ENCODE data around the gene AP3B2.
"Not testable (repeated sequence)": the region's sequence is repeated elsewhere in the genome, so short reads cannot be mapped to it uniquely, and the experiment has no call there.

AP3B2 gene

DNA sequence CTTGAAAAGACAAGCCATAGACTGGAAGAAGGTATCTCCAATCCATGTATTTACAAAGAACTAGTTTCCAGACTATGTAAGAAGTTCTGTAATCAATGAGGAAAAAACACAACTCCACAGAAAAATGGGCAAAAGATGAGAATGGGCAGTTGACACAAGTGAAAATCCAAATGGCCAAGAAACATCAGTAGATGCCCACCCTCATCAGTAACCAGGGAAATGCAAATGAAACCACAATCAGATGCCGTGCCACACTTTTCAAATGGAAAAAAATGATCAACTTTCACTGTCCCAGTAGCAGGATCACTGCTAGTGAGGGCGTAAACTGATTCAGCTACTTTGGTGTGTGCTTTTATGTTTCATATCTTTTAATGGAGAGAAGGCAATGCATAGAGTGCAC lies 58.0 kb downstream of the AP3B2 start:
- DNase-seq (ENCODE audit: insufficient read length, low spot score) (no peak), FAIRE-seq (no peak)

DNA sequence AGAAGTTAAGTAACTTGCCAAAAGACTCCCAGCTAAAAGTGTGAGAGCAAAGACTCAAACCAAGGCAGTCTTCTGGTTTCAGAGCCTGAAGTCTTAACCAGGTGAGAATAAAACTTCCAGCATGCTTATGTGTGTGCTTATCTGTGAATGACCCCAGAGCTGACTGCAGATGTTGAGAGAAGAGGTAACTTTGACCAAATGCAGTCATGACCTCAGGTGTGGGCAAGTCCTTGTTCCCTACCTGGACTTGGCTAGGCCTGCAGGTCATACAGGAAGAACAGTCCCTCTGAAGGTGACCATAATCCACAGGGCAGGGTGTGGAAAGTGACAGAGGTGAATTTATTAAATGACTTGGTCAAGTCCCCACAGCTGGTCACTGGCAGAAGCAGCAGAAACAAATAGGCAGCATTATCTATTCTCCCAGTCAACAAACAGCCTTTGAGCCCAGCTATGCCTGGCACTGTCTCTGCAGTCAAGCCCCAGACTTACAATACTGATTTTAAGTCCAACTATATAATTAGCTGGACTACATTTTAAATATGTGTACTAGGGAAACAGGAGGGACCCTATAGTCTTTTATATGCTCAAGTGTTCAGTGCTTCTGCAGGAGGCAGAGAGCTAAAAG lies 59.5 kb downstream of the AP3B2 start:
- no peak for FAIRE-seq
- DNase-seq (ENCODE audit: insufficient read length, low spot score) = no peak

GRCh38 chr15:82649226-82649999 lies 60.3 kb downstream of the AP3B2 start:
- no peak for DNase-seq (ENCODE audit: insufficient read length, low spot score)
- no peak for FAIRE-seq

- DNase-seq (ENCODE audit: insufficient read length, low spot score) (no peak), FAIRE-seq (no peak)
These were observed 61.2 kb downstream of the AP3B2 start for GRCh38 chr15:82648257-82649103.

DNA sequence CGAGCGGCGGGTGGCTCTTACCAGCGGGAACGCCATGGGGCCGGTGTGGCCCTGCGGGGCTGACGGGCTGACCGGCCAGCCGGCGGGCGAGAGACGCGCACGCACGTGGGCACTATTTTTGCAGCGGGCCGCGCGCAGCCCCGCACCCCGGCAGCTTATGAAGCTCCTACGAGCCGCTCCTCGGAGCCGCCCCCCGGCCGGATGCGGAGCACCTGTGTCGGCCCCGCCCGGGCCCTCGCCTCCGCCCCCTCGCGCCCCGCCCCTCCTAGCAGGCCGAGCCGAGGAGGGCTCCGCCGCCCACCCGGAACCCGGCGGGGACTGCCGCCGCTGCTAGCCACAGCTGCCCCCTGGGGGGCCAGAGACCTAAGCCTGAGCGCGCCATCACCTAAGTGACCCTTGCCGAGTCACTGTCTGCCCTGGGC lies 61.8 kb downstream of the AP3B2 start:
- FAIRE-seq (no peak), DNase-seq (ENCODE audit: insufficient read length, low spot score) (no peak)

GRCh38 chr15:82647045-82647834 lies 62.4 kb downstream of the AP3B2 start, which contains the start of gene CPEB1:
Gene CPEB1, minus strand, starts transcription at chr15:82647363. Its CDS starts 18,904 bp downstream, at chr15:82628459.
- FAIRE-seq = no peak
- no peak for DNase-seq (ENCODE audit: insufficient read length, low spot score)

- FAIRE-seq (no peak), DNase-seq (ENCODE audit: insufficient read length, low spot score) (no peak)
These were observed 63.2 kb downstream of the AP3B2 start for GRCh38 chr15:82646250-82647044.

GRCh38 chr15:82644967-82645852 lies 64.5 kb downstream of the AP3B2 start:
- not testable (repeated sequence) for FAIRE-seq; DNase-seq (ENCODE audit: insufficient read length, low spot score)

DNA sequence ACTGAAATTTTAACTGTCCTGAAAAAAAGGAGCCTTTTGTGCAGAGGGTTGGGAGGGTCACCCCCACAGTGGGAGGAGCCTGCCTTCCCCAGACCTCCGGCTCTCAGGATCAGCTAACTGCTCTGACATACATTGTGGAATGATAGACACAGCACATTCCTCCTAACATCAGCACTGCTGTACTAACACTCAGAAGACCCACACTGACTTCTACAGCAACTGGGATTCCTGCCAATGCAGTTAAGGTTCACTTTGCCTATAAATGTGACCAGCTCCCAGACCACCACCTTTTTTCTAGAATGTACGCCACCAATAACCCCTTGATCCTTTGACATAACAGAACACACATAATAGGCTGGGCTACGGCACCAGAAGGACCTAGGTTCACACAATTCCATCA lies 65.7 kb downstream of the AP3B2 start:
- DNase-seq (ENCODE audit: insufficient read length, low spot score) = no peak
- FAIRE-seq = no peak

GRCh38 chr15:82642656-82643055 lies 67.0 kb downstream of the AP3B2 start:
- no peak for DNase-seq (ENCODE audit: insufficient read length, low spot score)
- no peak for FAIRE-seq

GRCh38 chr15:82641129-82641798 lies 68.4 kb downstream of the AP3B2 start:
- DNase-seq (ENCODE audit: insufficient read length, low spot score) (no peak), FAIRE-seq (no peak)

DNA sequence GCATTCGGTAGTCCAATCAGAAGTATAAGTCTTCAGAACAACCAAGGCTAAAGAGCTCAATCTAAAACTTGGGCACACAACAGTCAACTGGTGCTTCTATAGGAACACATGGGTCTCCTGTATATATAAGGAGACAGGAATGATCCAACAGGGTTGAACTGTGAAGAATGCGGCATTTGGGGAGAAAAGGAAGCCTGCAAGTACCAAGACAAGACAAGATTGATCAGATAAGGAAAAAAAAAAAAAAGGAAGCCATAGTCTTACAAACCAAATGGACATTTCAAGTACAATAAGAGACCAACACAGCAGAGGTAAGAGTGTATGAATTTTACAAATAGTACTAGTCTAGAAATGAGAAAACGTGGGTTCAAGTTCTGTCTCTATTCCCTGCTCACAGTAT lies 69.0 kb downstream of the AP3B2 start:
- no peak for FAIRE-seq

DNA sequence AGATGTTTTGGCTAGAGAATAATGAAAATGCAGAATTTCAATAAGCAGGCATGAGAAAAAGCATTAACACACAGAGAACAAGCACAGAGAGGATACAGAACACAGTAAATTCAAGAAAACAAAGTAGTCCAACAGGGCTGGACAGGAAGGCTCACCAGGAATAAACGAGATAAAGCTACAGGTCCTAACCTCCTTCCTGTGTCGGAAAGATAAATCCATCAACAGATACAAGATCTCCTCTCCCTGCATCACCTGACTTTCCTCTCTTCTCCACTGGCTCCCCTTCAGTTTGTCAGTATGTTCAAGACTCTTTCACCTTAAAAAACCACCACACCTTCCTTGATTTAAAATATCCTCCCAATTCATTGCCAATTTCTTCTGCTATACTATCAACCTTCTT lies 73.9 kb downstream of the AP3B2 start:
- no peak for FAIRE-seq
- no peak for DNase-seq (ENCODE audit: insufficient read length, low spot score)

More for the DNA sequence above, 69.0 kb downstream of the AP3B2 start:
- DNase-seq (ENCODE audit: insufficient read length, low spot score) = no peak

DNA sequence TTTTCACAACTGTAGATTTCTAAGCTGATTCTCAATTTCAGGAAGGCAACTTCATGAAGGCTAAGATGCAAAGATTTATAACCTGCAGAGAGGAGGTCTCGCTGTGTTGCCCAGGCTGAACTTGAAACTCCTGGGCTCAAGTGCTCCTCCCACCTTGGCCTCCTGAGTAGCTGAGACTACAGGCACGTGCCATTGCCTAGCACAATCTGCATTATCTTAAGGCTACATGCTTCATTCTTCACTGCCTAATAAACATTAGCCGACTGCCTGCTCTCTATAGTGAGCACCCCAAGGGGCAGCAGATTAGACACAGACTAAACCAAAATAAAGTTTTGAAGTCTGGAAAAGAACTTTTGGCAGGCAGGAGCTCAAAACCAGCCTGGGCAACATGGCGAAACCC lies 79.6 kb downstream of the AP3B2 start:
- DNase-seq (ENCODE audit: insufficient read length, low spot score) (no peak), FAIRE-seq (no peak)

DNA sequence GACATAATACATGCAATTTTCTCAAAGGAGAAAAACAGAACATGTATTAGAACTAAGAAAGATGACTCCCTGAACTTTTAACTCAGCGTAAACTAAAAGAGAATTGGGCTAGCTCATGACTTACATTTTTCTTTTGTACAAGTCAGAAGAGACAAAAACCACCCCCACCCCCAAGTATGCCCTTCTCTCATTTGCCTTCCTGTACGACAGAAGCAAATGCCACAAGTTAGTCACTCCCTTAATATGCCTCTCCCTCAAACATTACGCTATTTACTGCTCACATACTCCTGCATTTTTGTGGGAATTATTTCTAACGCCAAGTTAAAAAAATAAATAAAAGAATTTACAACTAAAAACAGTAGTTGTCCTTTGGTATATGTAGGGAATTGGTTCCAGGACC lies 84.5 kb downstream of the AP3B2 start:
- FAIRE-seq (no peak), DNase-seq (ENCODE audit: insufficient read length, low spot score) (no peak)

- DNase-seq (ENCODE audit: insufficient read length, low spot score) = no peak
- no peak for FAIRE-seq
These were observed 85.2 kb downstream of the AP3B2 start for GRCh38 chr15:82624438-82624837.

- DNase-seq (ENCODE audit: insufficient read length, low spot score) (no peak), FAIRE-seq (no peak)
These were observed 85.7 kb downstream of the AP3B2 start for GRCh38 chr15:82624008-82624407.

DNA sequence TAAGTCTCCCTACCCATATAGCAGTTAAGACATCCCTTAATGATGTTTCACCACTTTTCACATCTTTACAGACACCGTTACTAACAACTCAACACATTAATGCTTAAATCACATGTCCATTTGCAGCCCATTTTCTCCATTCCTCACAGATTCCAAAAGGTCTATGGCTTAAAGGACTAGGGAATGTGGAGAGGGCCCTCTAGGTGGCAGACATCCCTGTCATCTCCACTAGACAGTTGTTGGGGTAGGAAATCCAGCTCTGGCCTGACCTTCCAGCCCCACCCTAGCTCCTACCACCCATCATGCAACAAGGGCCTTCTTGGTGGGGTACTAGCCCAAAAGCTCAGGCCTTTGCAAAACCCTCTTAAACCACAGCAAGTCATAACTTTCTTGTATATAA lies 87.7 kb downstream of the AP3B2 start:
- DNase-seq (ENCODE audit: insufficient read length, low spot score) = no peak
- no peak for FAIRE-seq

Measured in GM19239 (cell line).